ENCODE results near the gene KDM2A.

GRCh38 chr11:67098799-67099429, 20.1 kb upstream of the KDM2A start:
- TF ChIP-seq POLR2A (IDR thresholded peaks at IDR 0.05) (no peak), POLR2AphosphoS5 (IDR thresholded peaks at IDR 0.05) (no peak)
